ENCODE results near the gene MOK.

DNA sequence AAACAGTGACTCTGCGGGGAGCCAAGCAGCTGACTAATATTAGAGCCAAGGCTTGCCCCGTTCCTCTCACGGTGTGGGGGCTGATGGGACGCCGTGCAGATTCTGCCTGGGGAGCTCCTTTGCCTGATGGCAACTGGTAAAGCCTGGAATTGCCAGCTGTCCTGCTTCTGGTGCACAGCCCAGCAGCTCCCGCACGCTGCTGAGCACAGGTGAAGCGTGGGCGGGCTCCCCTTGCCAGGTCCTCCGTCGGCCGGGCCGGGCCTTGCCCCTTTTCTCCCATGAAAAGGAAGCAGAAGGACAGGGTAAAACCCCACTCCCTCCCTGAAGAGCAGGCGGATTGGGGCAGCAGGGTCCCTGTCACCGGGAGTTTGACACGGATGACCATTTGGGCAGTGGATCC, 86.3 kb downstream of the MOK start:
- TF ChIP-seq, protein P1, sequence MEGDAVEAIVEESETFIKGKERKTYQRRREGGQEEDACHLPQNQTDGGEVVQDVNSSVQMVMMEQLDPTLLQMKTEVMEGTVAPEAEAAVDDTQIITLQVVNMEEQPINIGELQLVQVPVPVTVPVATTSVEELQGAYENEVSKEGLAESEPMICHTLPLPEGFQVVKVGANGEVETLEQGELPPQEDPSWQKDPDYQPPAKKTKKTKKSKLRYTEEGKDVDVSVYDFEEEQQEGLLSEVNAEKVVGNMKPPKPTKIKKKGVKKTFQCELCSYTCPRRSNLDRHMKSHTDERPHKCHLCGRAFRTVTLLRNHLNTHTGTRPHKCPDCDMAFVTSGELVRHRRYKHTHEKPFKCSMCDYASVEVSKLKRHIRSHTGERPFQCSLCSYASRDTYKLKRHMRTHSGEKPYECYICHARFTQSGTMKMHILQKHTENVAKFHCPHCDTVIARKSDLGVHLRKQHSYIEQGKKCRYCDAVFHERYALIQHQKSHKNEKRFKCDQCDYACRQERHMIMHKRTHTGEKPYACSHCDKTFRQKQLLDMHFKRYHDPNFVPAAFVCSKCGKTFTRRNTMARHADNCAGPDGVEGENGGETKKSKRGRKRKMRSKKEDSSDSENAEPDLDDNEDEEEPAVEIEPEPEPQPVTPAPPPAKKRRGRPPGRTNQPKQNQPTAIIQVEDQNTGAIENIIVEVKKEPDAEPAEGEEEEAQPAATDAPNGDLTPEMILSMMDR (IDR thresholded peaks at IDR 0.05): no peak
- no peak for TF ChIP-seq EP300 (IDR thresholded peaks at IDR 0.05)

All from ovary (tissue), 3 donors.